Aorta (tissue), 5 donors: ENCODE results near the gene C2CD4A. TPM values are rescaled to one million over a fixed set of nuclear protein-coding genes. Genes with fewer than 3 reads are reported as not detected.
A peak's percentile ranks its signal among the peaks of the same experiment; 100 is the strongest.

ENCODE experiments used
- ATAC-seq: fragments of 200-7000 bp; cut with Tn5 transposase; one replicate; pipeline ENCODE4 v1.9.1; 2022; ENCODE audit warnings: moderate library complexity; ENCODE audit not compliant: low FRiP score
- DNase-seq, 2 donors: peaks; one replicate each; pipeline ENCODE4 v3.0.0-alpha.2; 2020
- H3K27ac ChIP-seq, 2 donors: one replicate each; pipeline ENCODE4 v1.5.1; 2013; ENCODE audit warnings: low read length in 2 of 2, mild to moderate bottlenecking in 2 of 2, moderate library complexity in 2 of 2, control low read depth in 1 of 2, inconsistent platforms in 1 of 2, low read depth in 1 of 2
- H3K27me3 ChIP-seq, 2 donors: one replicate each; pipeline ENCODE4 v1.6.1; 2013; ENCODE audit warnings: control low read depth in 1 of 2, low read length in 1 of 2, mild to moderate bottlenecking in 1 of 2, moderate library complexity in 1 of 2; ENCODE audit not compliant: insufficient read depth in 2 of 2, control insufficient read depth in 1 of 2
- H3K36me3 ChIP-seq, 2 donors: one replicate each; pipeline ENCODE4 v1.6.1; 2013; ENCODE audit warnings: control low read depth in 1 of 2, low read length in 1 of 2, mild to moderate bottlenecking in 1 of 2; ENCODE audit not compliant: insufficient read depth in 2 of 2, control insufficient read depth in 1 of 2
- H3K4me1 ChIP-seq, 2 donors: one replicate each; pipeline ENCODE4 v1.6.1; 2013; ENCODE audit warnings: low read length in 2 of 2, control low read depth in 1 of 2, mild to moderate bottlenecking in 1 of 2, moderate library complexity in 1 of 2; ENCODE audit not compliant: insufficient read depth in 2 of 2, control insufficient read depth in 1 of 2
- H3K4me3 ChIP-seq, 2 donors: one replicate each; pipeline ENCODE4 v1.5.1; 2013; ENCODE audit warnings: low read length in 2 of 2, control low read depth in 1 of 2, mild to moderate bottlenecking in 1 of 2
- H3K9me3 ChIP-seq: one replicate; pipeline ENCODE4 v1.6.1; 2013; ENCODE audit warnings: mild to moderate bottlenecking, low read length; ENCODE audit not compliant: control insufficient read depth
- WGBS, 2 donors: extraction: QIAGEN DNeasy Blood & Tissue Kit; methylation state at CpG; one replicate each; pipeline ENCODE4 v1.1.7; 2013; 5-methylcytosine and 5-hydroxymethylcytosine counted together
- intact Hi-C, 2 donors: fragments of 100-400 bp; cut with DNase I; formaldehyde crosslinking; loops; one replicate each; pipeline versions ENCODE4 v1.14.2 to v1.15.0; 2022
- polyA plus RNA-seq, 2 donors: library from polyadenylated mRNA; stranded (reverse); fragments of 200-250 nt; gene quantifications; one replicate each; pipeline ENCODE4 v1.2.3, GENCODE V29; 2013
- total RNA-seq, 2 donors: library from RNA; stranded (reverse); fragmentation: NEBNext Ultra II Directional; extraction: Animal tissue kit (Norgen Biotek cat#: 25700); gene quantifications; one replicate each; pipeline ENCODE4 v1.2.1, GENCODE V29; 2021
- donor health status: healthy with polysubstance abuse.
- donor health status: Bipolar disorder and iron deficiency.
- donor health status: DM: no; HTN: no; CAD: no.
- donor health status: DM: no; HTN: no; CAD: no.
- donor health status: DM: yes; HTN: yes; CAD: no.

Gene C2CD4A
- total and polyA plus RNA-seq, 4 donors, result 0.19 to 0.36 TPM; not detected in 2

DNA sequence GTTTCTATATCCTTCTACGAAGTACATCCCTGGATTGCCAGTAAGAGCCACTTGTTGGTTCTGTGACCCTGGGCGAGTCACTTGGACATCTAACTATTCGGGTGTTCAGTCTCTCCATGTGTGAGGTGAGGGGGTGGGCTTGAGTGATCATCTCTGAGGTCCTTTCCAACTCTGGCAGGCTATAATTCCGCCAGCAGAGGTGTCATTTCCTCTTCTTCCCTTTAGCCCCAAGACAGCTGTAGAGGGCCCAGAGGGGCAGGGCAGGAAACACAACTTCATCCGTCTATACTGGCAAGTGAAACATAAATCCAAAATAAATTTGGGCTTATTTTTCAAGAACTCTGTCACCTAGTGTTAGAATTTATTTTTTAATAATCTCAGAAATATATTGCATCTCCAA lies 38.1 kb downstream of the C2CD4A start:
- Histone ChIP-seq H3K36me3 (no peaks in the 10 kb centered on the region), H3K4me3 (no peak overlapping the region), H3K9me3 (no peaks in the 10 kb centered on the region), H3K27me3 (no peaks in the 10 kb centered on the region), H3K27ac (no peak overlapping the region), H3K4me1 (no peaks in the 10 kb centered on the region)
- intact Hi-C loops, result no loop called here
- ATAC-seq (no peak), DNase-seq (no peak)
- WGBS, 2 donors, result 63 to 69% methylated on average over 5 of the region's 5 CpGs

DNA sequence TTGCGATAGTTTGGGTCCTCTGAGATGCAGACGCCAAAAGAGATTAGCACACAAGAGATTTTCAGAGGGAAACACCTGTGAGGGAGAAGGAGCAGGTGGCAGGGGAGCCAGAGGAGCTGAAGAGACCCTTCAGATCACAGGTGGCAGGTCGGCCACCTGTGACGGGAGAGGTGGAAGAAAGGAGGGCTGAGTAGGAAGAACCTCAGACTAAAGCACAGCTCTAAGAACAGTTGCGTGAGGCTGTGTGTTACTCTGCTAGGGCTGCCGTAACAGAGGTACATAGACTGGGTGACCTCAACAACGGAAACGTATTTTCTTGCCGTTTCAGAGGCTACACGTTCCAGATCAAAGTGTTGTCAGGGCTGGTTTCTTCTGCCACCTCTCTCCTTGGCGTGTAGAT lies 38.5 kb downstream of the C2CD4A start:
- intact Hi-C loops, result no loop called here
- WGBS, 2 donors, result 94% methylated on average over 11 of the region's 11 CpGs
- ATAC-seq, result no peak
- no peaks in the 10 kb centered on the region for H3K27me3 ChIP-seq
- no peak overlapping the region for H3K4me3 ChIP-seq
- no peak for DNase-seq
- H3K36me3 ChIP-seq, result no peaks in the 10 kb centered on the region
- H3K4me1 ChIP-seq, result no peaks in the 10 kb centered on the region
- no peaks in the 10 kb centered on the region for H3K9me3 ChIP-seq
- no peak overlapping the region for H3K27ac ChIP-seq

DNA sequence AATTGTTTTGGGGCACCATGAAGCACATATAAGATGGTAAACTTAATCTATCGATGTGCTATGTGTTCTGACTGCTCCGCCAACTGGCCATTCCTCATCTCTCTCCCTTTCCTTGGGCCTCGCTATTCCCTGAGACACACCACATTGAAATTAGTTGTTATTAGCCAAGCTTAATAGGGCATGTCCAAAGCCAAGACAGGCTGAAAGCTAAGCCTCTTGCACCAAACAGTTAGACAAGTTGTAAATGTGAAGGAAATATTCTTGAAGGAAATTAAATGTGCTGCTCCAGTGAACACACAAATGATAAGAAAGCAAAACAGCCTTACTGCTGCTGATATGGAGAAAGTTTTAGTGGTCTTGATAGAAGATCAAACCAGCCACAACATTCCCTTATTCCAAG lies 39.3 kb downstream of the C2CD4A start:
- intact Hi-C loops, result no loop called here
- Histone ChIP-seq H3K27me3 (no peaks in the 10 kb centered on the region), H3K36me3 (no peaks in the 10 kb centered on the region), H3K4me3 (no peak overlapping the region), H3K4me1 (no peaks in the 10 kb centered on the region), H3K27ac (no peak overlapping the region), H3K9me3 (no peaks in the 10 kb centered on the region)
- 94 to 97% methylated on average over 3 of the region's 3 CpGs for WGBS, 2 donors
- no peak for DNase-seq
- ATAC-seq, result no peak

GRCh38 chr15:62107571-62108121 lies 40.9 kb downstream of the C2CD4A start:
- no peak overlapping the region for H3K27ac ChIP-seq
- H3K9me3 ChIP-seq, result no peaks in the 10 kb centered on the region
- no peaks in the 10 kb centered on the region for H3K27me3 ChIP-seq
- no peak for ATAC-seq
- no peak for DNase-seq
- no peak overlapping the region for H3K4me3 ChIP-seq
- intact Hi-C loops, result no loop called here
- 79 to 81% methylated on average over 2 of the region's 2 CpGs for WGBS, 2 donors
- no peaks in the 10 kb centered on the region for H3K36me3 ChIP-seq
- no peaks in the 10 kb centered on the region for H3K4me1 ChIP-seq

DNA sequence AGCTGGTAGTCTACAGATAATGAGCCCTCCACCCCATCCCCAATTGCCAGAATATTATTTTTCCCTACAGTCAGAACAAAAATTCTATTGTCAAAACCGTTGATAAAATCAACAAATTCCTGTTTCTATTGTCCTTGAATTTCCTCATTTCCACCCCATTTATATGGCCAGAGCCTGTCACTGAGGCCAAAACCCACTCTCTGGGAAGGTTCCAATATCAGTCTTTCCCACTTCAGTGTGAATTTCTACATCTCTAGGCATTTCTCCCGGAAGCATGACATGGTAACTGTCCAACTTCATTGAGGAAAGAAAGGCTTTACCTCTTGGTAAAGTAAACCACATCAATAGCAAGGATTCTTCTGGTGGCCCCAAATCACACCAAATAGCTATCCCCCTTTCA lies 41.6 kb downstream of the C2CD4A start:
- Histone ChIP-seq H3K9me3 (no peaks in the 10 kb centered on the region), H3K27me3 (no peaks in the 10 kb centered on the region), H3K27ac (no peak overlapping the region), H3K36me3 (no peaks in the 10 kb centered on the region), H3K4me3 (no peak overlapping the region), H3K4me1 (no peaks in the 10 kb centered on the region)
- intact Hi-C loops, result no loop called here
- ATAC-seq (no peak), DNase-seq (no peak)
- WGBS, 2 donors, result 61 to 70% methylated on average over 2 of the region's 2 CpGs

DNA sequence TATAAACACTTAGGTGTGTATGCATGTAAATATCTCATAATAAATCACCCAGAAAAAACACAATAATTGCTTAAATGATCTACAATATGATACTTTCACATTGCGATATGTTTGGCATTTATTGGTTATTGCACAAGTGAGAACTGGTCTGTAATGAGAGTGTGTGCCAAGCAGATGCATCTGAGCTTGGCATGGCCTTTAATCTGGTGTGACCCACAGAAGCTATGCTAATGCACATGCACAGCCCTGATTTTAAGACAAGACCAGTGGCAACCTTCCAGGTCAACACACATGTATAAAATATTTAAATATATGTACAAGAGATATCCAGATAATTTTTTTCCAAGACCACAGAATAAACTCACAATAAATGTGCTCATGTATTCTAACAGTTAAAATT lies 42.7 kb downstream of the C2CD4A start:
- no peaks in the 10 kb centered on the region for H3K9me3 ChIP-seq
- WGBS, 2 donors, result 95 to 96% methylated on average over 1 of the region's 1 CpG
- H3K4me1 ChIP-seq, result no peaks in the 10 kb centered on the region
- H3K27me3 ChIP-seq, result no peaks in the 10 kb centered on the region
- no peak overlapping the region for H3K4me3 ChIP-seq
- no peak overlapping the region for H3K27ac ChIP-seq
- H3K36me3 ChIP-seq, result no peaks in the 10 kb centered on the region
- intact Hi-C loops, result no loop called here
- no peak for DNase-seq
- ATAC-seq, result no peak

DNA sequence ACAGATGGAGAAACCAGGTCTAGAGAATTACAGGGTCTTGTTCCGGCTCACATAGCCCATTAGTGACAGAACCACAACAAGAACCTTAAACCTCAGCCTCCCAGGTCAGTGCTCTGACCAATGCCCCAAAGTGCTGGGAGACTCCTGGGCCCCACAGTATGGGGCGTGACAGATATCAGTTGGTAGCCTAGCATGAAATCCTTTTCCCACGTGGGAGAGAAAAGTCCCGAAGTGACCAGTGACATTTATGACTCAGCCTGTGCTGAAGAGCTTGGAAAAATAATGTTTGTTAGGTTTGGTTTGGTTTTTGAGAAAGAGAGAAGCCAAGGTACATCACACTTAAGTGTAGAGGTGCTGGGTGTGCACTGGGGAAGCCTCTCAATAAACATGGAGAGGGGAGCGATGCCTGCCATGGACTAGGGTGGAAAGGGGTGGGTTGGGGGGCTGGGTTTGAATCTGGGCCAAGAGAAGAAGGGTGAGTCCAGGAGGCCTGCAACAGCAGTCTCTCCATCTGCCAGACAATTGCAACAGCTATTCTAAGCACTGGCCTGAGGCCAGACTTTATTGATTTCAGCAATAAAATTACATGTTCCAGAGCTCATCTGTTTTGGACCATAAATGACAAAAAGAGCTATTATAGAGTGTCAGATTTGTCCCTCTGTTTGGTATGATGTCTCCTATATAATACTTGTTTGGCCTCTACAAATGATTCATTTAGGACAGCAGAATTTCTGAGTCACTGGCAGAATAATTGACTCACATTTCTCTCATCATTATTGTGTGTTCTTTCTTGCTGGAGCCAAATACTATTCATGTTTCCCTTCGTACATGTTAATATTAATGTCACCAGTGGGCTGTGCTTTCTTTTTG lies 43.4 kb downstream of the C2CD4A start:
- H3K9me3 ChIP-seq, result no peaks in the 10 kb centered on the region
- H3K27ac ChIP-seq, result no peak overlapping the region
- no peaks in the 10 kb centered on the region for H3K36me3 ChIP-seq
- WGBS, 2 donors, result 41 to 45% methylated on average over 6 of the region's 6 CpGs
- no peaks in the 10 kb centered on the region for H3K27me3 ChIP-seq
- no peak for DNase-seq
- no peak overlapping the region for H3K4me3 ChIP-seq
- intact Hi-C loops, result no loop called here
- H3K4me1 ChIP-seq, result no peaks in the 10 kb centered on the region
- ATAC-seq, result peak; percentile 48

GRCh38 chr15:62112081-62112480 lies 45.3 kb downstream of the C2CD4A start:
- H3K27ac ChIP-seq, result no peak overlapping the region
- 75 to 79% methylated on average over 4 of the region's 4 CpGs for WGBS, 2 donors
- intact Hi-C loops, result no loop called here
- ATAC-seq (no peak), DNase-seq (no peak)
- no peak overlapping the region for H3K4me3 ChIP-seq
- no peaks in the 10 kb centered on the region for H3K9me3 ChIP-seq
- no peaks in the 10 kb centered on the region for H3K4me1 ChIP-seq
- H3K27me3 ChIP-seq, result no peaks in the 10 kb centered on the region
- no peaks in the 10 kb centered on the region for H3K36me3 ChIP-seq
